Common myeloid progenitor, CD34-positive (primary cell): ENCODE data around the gene SLC30A2.
A peak's percentile ranks its signal among the peaks of the same experiment; 100 is the strongest.

ENCODE experiments used
- CTCF ChIA-PET: fragments of 350-600 bp; sonication (Branson Sonifier 250); formaldehyde crosslinking; loops from one replicate; lab custom pipeline; 2021; ENCODE audit warnings: antibody characterized with exemption; lab: Charles Lee
- POLR2A ChIA-PET: fragments of 350-600 bp; sonication (Branson Sonifier 250); formaldehyde crosslinking; loops from one replicate; lab custom pipeline; 2021; ENCODE audit warnings: antibody characterized with exemption; lab: Charles Lee
- DNase-seq, 3 donors: peaks; one replicate each; pipeline versions ENCODE4 v3.0.0 to v3.0.0-alpha.2; 2013
- H3K27ac ChIP-seq, 2 experiments: 1 replicate in 1 of 2; 2 replicates in 1 of 2; pipeline ENCODE4 v1.7.0; 2013; ENCODE audit warnings: inconsistent platforms in 2 of 2, low read length in 2 of 2, mild to moderate bottlenecking in 2 of 2, low read depth in 1 of 2, moderate library complexity in 1 of 2; ENCODE audit not compliant: severe bottlenecking in 2 of 2, insufficient read depth in 1 of 2, poor library complexity in 1 of 2
- H3K27me3 ChIP-seq, 5 experiments: replicated peaks in 2 of 5; 1 replicate in 3 of 5; 2 replicates in 2 of 5; pipeline versions ENCODE4 v1.6.1 to v1.7.0; 2013; ENCODE audit warnings: low read length in 4 of 5, mild to moderate bottlenecking in 2 of 5, moderate library complexity in 2 of 5, inconsistent platforms in 1 of 5; ENCODE audit not compliant: insufficient read depth in 5 of 5, control insufficient read depth in 4 of 5
- H3K36me3 ChIP-seq, 4 experiments: 1 replicate in 2 of 4; 2 replicates in 2 of 4; pipeline versions ENCODE4 v1.6.1 to v1.7.0; 2013; ENCODE audit warnings: low read length in 3 of 4, control low read depth in 1 of 4, mild to moderate bottlenecking in 1 of 4; ENCODE audit not compliant: control insufficient read depth in 4 of 4, insufficient read depth in 4 of 4
- H3K4me1 ChIP-seq, 4 experiments: 1 replicate in 3 of 4; 2 replicates in 1 of 4; pipeline versions ENCODE4 v1.6.1 to v1.7.1; 2013; ENCODE audit warnings: low read length in 3 of 4, mild to moderate bottlenecking in 3 of 4, control low read depth in 1 of 4, inconsistent platforms in 1 of 4, moderate library complexity in 1 of 4; ENCODE audit not compliant: control insufficient read depth in 4 of 4, insufficient read depth in 4 of 4; ENCODE audit errors: control extremely low read depth in 1 of 4
- H3K4me3 ChIP-seq, 7 experiments: 1 replicate in 4 of 7; 2 replicates in 3 of 7; pipeline versions ENCODE4 v1.5.1 to v1.7.0; 2013; ENCODE audit warnings: mild to moderate bottlenecking in 7 of 7, low read length in 6 of 7, moderate library complexity in 6 of 7, inconsistent platforms in 2 of 7, low read depth in 2 of 7, control low read depth in 1 of 7; ENCODE audit not compliant: insufficient read depth in 4 of 7, control insufficient read depth in 1 of 7; ENCODE audit errors: extremely low read depth in 1 of 7
- H3K9me3 ChIP-seq, 5 experiments: 1 replicate in 4 of 5; 2 replicates in 1 of 5; pipeline versions ENCODE4 v1.6.1 to v1.7.1; 2013; ENCODE audit warnings: low read length in 4 of 5, mild to moderate bottlenecking in 2 of 5, inconsistent platforms in 1 of 5, low read depth in 1 of 5, moderate library complexity in 1 of 5; ENCODE audit not compliant: control insufficient read depth in 4 of 5, insufficient read depth in 2 of 5; ENCODE audit errors: control extremely low read depth in 1 of 5
- WGBS: methylation state at CpG from one replicate; pipeline ENCODE4 v1.1.5; 2013; ENCODE audit not compliant: insufficient coverage; 5-methylcytosine and 5-hydroxymethylcytosine counted together

The SLC30A2 gene

DNA sequence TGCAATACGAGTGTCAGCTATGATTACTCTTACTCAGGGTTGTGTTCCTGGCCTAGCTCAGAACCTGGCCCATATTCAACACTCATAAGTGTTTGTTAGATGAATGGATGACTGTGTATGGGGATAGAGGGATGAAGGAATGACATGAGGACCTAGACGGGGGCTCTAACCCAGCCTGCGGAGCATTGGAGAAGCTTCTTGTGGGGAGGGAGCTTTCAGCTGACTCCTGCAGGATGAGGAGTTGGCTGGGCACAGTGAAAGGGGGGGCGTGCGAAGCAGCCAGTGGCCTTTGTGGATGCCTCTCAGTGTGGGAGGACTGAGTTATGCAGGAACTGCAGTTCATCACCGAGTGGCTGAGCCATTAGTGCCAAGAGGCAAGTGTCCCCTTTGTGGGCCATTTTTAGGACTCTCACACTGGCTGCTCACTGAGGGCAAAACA, 25.6 kb downstream of the SLC30A2 start:
- Histone ChIP-seq H3K4me1 (peaks cover 0 to 46% (median 18%) of the 10 kb centered on the region in 4 experiments), H3K4me3 (no peak overlapping the region), H3K27me3 (peaks cover 0 to 8% (median 0%) of the 10 kb centered on the region in 5 experiments), H3K36me3 (no peaks in the 10 kb centered on the region), H3K9me3 (no peaks in the 10 kb centered on the region), H3K27ac (no peak overlapping the region)
- 93% methylated on average over 6 of the region's 6 CpGs for WGBS
- DNase-seq, result no peak
- ChIA-PET CTCF (interaction anchor here (0.7 to 1.7 kb wide), 6 partner anchors 10 to 24 kb away, joined by 3 to 5 read pairs (median 3); partner anchors contain the start of gene PAFAH2), POLR2A (no interaction called here)

DNA sequence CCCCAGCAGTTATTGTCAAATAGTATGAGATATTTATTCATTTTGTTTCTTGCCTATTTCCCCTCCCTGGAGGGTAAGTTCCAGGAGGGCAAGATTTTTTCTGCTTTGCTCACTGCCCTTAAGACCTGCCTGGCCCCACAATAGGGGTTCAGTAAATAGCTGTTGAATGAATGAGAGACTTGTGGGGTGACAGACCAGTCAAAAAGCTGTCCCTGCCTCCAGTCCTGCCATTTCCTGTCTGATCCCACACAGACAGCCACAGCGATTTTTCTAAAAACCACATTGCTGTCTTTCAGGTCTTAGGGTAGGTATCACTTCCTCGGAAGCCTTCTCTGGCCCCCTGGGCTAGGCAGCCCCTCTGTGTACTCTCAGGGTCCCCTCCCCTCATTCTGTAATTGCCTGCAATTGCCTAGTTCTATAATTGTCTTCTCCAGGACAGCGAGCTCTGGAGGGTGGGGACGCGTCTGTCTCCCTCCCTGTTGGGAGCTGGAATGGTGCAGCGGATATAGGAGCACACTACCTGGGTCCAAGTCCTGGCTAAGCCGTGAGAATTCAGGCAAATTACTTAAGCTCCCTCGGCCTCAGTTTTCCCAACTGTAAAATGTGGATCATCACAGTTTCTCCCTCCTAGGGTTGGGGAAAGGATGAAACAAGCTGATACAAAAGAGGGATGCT, 26.1 kb downstream of the SLC30A2 start:
- CTCF ChIA-PET, result interaction anchor here (0.7 to 1.3 kb wide), 5 partner anchors 10 to 22 kb away, joined by 3 to 5 read pairs (median 3); partner anchors contain the start of gene PAFAH2

DNA sequence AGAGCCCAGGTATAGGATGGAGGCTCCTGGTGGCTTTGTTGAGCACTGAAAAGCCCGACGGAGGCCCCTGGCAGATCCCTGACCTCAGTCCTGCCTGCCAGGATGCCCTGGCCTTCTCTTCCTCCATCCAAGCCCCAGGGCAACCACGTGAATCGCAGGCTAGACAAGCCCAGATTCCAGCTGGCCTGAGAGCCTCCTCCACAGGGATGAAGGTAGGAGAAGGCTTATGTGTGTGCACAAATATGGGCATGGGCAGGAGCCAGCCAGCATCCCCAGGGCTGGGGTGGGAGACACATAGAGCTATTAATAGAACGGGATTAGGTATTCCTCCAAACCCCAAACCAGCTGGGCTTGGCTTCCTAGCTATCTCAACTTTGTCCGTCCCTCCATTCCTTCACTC, 28.3 kb downstream of the SLC30A2 start:
- Histone ChIP-seq H3K27me3 (peaks cover 0 to 7% (median 0%) of the 10 kb centered on the region in 5 experiments), H3K4me1 (peaks cover 0 to 52% (median 21%) of the 10 kb centered on the region in 4 experiments), H3K27ac (no peak overlapping the region), H3K36me3 (no peaks in the 10 kb centered on the region), H3K4me3 (no peak overlapping the region), H3K9me3 (no peaks in the 10 kb centered on the region)
- ChIA-PET POLR2A (no interaction called here), CTCF (interaction anchor here (0.6 to 1.2 kb wide), 2 partner anchors 121 to 179 kb away, joined by 3 to 5 read pairs; no protein-coding TSS in a partner anchor)
- no peak for DNase-seq
- 100% methylated on average over 3 of the region's 6 CpGs for WGBS

More for the DNA sequence above, 26.1 kb downstream of the SLC30A2 start:
- no peak overlapping the region for H3K27ac ChIP-seq
- H3K9me3 ChIP-seq, result no peaks in the 10 kb centered on the region
- H3K4me3 ChIP-seq, result no peak overlapping the region
- H3K27me3 ChIP-seq, result peaks cover 0 to 7% (median 0%) of the 10 kb centered on the region in 5 experiments
- POLR2A ChIA-PET, result no interaction called here
- WGBS, result 54% methylated on average over 8 of the region's 8 CpGs
- peaks cover 0 to 52% (median 21%) of the 10 kb centered on the region in 4 experiments for H3K4me1 ChIP-seq
- DNase-seq, result peak in 2 of 3 donors; percentile 23 to 30
- H3K36me3 ChIP-seq, result no peaks in the 10 kb centered on the region

DNA sequence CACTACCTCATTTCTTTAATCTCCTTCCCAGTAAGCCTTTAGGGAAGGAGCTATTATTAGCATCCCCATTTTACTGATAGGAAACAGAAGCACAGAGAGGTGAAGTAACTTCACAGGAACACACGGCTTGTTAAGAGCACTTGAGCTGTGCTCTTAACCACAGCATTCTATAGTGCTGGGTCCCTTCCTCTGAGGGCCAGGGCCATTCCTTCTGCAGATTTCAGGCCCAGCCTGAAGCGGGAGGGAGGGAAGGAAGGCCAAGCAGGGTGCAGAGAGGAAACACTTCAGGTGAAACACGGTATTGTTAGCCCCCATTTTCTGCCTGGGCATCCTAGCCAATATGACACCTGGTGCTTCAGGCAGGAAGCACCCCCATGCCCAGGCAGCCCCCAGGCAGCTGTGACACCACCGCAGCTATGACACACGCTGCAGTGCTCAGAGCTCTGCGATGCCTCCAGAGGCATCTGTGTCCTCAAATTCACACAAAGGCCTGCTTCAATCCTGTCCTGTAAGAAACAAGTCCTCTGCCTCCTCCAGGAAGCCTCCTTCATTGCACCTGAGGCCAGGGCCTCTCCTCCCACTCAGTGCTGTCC, 28.9 kb downstream of the SLC30A2 start:
- no peak overlapping the region for H3K27ac ChIP-seq
- 71% methylated on average over 6 of the region's 6 CpGs for WGBS
- H3K36me3 ChIP-seq, result no peaks in the 10 kb centered on the region
- peaks cover 0 to 52% (median 21%) of the 10 kb centered on the region in 4 experiments for H3K4me1 ChIP-seq
- CTCF ChIA-PET, result interaction anchor here (1.0 to 1.2 kb wide), 2 partner anchors 22 to 121 kb away, joined by 3 to 5 read pairs; no protein-coding TSS in a partner anchor
- DNase-seq, result peak in 1 of 3 donors; percentile 19
- POLR2A ChIA-PET, result no interaction called here
- H3K4me3 ChIP-seq, result no peak overlapping the region
- H3K27me3 ChIP-seq, result peaks cover 0 to 7% (median 0%) of the 10 kb centered on the region in 5 experiments
- H3K9me3 ChIP-seq, result no peaks in the 10 kb centered on the region

DNA sequence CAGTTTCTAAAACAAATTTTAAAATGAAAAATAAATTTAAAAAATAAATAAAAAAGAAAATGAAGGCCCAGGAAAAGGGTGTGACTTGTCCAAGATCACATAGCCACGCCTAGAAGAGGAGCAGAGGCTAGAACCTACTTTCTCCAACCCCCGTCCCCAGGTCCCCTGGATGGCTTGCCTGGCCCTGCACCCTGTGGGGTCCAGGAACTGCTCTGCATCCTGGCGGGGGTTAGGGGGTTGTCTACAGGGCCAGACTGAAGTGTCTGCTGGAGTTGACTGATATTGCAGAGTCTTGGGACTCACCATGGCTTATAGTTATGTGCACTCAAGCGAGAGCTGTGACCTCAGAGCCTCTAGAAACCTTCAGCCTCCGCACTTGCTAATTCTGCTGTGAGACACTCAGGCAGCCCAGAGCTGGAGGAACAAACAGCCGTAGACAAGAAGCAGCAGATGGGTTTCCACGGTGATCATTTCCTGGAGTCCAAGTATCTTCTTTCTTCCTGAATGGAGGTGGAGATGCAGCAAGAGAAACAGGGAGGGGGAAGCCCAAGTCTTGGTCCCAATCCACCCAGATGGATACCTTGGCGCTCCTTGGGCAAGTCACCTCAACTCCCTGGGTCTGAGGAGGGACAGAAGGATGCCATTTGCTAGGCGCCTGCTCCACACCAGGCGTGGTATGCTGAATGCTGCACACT, 29.5 kb downstream of the SLC30A2 start:
- WGBS, result 87% methylated on average over 9 of the region's 10 CpGs
- Histone ChIP-seq H3K27me3 (peaks cover 0 to 7% (median 0%) of the 10 kb centered on the region in 5 experiments), H3K4me1 (peaks cover 0 to 48% (median 21%) of the 10 kb centered on the region in 4 experiments), H3K27ac (no peak overlapping the region), H3K36me3 (no peaks in the 10 kb centered on the region), H3K4me3 (no peak overlapping the region), H3K9me3 (no peaks in the 10 kb centered on the region)
- CTCF ChIA-PET, result interaction anchor here (1.0 to 1.2 kb wide), 2 partner anchors 21 to 120 kb away, joined by 3 to 5 read pairs; no protein-coding TSS in a partner anchor
- peak in 1 of 3 donors; percentile 24 for DNase-seq
- POLR2A ChIA-PET, result no interaction called here

DNA sequence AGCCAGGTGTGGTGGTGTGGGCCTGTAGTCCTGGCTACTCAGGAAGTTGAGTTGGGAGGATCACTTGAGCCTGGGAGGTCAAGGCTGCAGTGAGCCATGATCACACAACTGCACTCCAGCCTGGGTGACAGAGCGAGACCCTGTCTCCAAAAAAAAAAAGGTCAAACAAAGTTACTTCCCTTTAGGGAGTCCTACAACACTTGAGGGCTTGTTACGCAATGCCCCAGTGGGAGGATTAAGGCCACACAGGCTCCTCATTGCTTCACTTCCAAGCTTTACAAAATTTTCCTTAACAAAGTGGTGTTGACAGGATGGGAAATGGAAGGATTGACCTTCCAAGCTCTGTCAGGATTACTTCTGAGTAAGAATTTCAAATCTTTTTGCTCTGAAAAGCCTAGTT, 30.6 kb downstream of the SLC30A2 start:
- H3K36me3 ChIP-seq, result no peaks in the 10 kb centered on the region
- peaks cover 0 to 1% (median 0%) of the 10 kb centered on the region in 5 experiments for H3K27me3 ChIP-seq
- H3K27ac ChIP-seq, result no peak overlapping the region
- ChIA-PET POLR2A (no interaction called here), CTCF (no interaction called here)
- peak; percentile 29 to 63 (median 54) for DNase-seq
- 80% methylated on average over 1 of the region's 2 CpGs for WGBS
- H3K4me1 ChIP-seq, result peaks cover 0 to 46% (median 21%) of the 10 kb centered on the region in 4 experiments
- H3K4me3 ChIP-seq, result no peak overlapping the region
- no peaks in the 10 kb centered on the region for H3K9me3 ChIP-seq
